Smooth muscle cell (in vitro differentiated cells): ENCODE results near the gene INPP4B. TPM values are rescaled to one million over a fixed set of nuclear protein-coding genes. Genes with fewer than 3 reads are reported as not detected.

Source experiments
- DNase-seq: peaks from one replicate; lab custom pipeline; 2025; ENCODE audit not compliant: unreplicated experiment; lab: John Stamatoyannopoulos, UW
- H2AFZ ChIP-seq: fragments of 200-600 bp; sonication (generic); 2 replicates; pipeline ENCODE4 v1.6.0; 2016; ENCODE audit warnings: antibody characterized with exemption, low read depth, mild to moderate bottlenecking
- H3F3A ChIP-seq: fragments of 200-600 bp; sonication (generic); 2 replicates; pipeline ENCODE4 v1.6.0; 2017; ENCODE audit warnings: antibody characterized with exemption, low read depth
- H3K27ac ChIP-seq: fragments of 200-600 bp; sonication (generic); 2 replicates; pipeline ENCODE4 v1.5.1; 2016; ENCODE audit warnings: low read depth, mild to moderate bottlenecking
- H3K27me3 ChIP-seq: fragments of 200-600 bp; sonication (generic); 2 replicates; pipeline ENCODE4 v1.6.1; 2016; ENCODE audit warnings: low read depth, mild to moderate bottlenecking
- H3K36me3 ChIP-seq: fragments of 200-600 bp; sonication (generic); 2 replicates; pipeline ENCODE4 v1.5.1; 2016; ENCODE audit warnings: low read depth
- H3K4me1 ChIP-seq: fragments of 200-600 bp; sonication (generic); 2 replicates; pipeline ENCODE4 v1.5.1; 2016; ENCODE audit warnings: low read depth
- H3K4me2 ChIP-seq: fragments of 200-600 bp; sonication (generic); 2 replicates; pipeline ENCODE4 v1.6.0; 2016; ENCODE audit warnings: mild to moderate bottlenecking
- H3K4me3 ChIP-seq: fragments of 200-600 bp; sonication (generic); 2 replicates; pipeline ENCODE4 v1.5.1; 2016; ENCODE audit warnings: mild to moderate bottlenecking
- H3K79me2 ChIP-seq: fragments of 200-600 bp; sonication (generic); 2 replicates; pipeline ENCODE4 v1.6.0; 2016; ENCODE audit warnings: low read depth, mild to moderate bottlenecking
- H3K9ac ChIP-seq: fragments of 200-600 bp; sonication (generic); 2 replicates; pipeline ENCODE4 v1.6.0; 2016; ENCODE audit warnings: low read depth
- H3K9me3 ChIP-seq: fragments of 200-600 bp; sonication (generic); replicated peaks from 2 replicates; pipeline ENCODE4 v1.5.1; 2016; ENCODE audit warnings: low read depth
- H4K20me1 ChIP-seq: fragments of 200-600 bp; sonication (generic); 2 replicates; pipeline ENCODE4 v1.6.0; 2016; ENCODE audit warnings: low read depth
- WGBS: methylation state at CpG from one replicate; pipeline ENCODE4 v1.1.7; 2016; ENCODE audit warnings: low lambda C conversion rate; 5-methylcytosine and 5-hydroxymethylcytosine counted together
- polyA plus RNA-seq: library from polyadenylated mRNA; unstranded; fragments of >200 nt; fragmentation: Nextera tagmentation; extraction: Ambion mirVana; gene quantifications from 2 replicates; pipeline ENCODE4 v1.2.1, GENCODE V29; 2016
- total RNA-seq: library from RNA; depleted of rRNA; stranded (reverse); fragments of >200 nt; gene quantifications from 2 replicates; pipeline ENCODE4 v1.2.3, GENCODE V29; 2014
- TF ChIP-seq, protein P1 (sequence below): fragments of 200-600 bp; sonication (generic); IDR thresholded peaks from 2 replicates; pipeline ENCODE4 v1.5.1; 2017; ENCODE audit warnings: borderline replicate concordance, mild to moderate bottlenecking, antibody characterized with exemption; ENCODE audit not compliant: insufficient read depth, poor library complexity, severe bottlenecking

INPP4B gene
- total and polyA plus RNA-seq, 2 experiments from 2014 or later: 2.0 to 10.9 TPM

DNA sequence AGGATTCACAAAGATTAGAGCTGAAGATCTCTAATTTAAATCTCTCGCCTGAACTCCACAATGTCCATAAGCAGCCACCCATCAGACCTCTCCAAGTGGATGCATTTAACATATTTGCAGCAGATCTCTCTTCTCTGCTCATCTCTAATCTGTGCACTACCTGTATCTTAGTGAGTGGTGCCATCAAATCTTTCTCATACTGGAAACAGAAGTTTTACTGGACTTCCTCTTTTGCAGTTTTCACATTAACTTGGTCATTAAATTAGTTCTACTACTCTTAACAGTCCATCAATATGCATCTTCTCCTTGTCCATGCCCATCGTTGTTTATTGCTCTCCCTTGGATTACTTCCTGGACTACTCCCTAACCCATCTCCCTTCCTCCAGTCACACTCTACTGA is 721.2 kb downstream of the INPP4B start:
- no peak for DNase-seq
- no peaks in the 10 kb centered on the region for H3K27me3 ChIP-seq
- TF ChIP-seq, protein P1, sequence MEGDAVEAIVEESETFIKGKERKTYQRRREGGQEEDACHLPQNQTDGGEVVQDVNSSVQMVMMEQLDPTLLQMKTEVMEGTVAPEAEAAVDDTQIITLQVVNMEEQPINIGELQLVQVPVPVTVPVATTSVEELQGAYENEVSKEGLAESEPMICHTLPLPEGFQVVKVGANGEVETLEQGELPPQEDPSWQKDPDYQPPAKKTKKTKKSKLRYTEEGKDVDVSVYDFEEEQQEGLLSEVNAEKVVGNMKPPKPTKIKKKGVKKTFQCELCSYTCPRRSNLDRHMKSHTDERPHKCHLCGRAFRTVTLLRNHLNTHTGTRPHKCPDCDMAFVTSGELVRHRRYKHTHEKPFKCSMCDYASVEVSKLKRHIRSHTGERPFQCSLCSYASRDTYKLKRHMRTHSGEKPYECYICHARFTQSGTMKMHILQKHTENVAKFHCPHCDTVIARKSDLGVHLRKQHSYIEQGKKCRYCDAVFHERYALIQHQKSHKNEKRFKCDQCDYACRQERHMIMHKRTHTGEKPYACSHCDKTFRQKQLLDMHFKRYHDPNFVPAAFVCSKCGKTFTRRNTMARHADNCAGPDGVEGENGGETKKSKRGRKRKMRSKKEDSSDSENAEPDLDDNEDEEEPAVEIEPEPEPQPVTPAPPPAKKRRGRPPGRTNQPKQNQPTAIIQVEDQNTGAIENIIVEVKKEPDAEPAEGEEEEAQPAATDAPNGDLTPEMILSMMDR: no peak
- 88% methylated on average over 2 of the region's 2 CpGs for WGBS
- no peak overlapping the region for H3K27ac ChIP-seq
- no peak overlapping the region for H3K9ac ChIP-seq
- H3K36me3 ChIP-seq: no peaks in the 10 kb centered on the region
- H3K4me2 ChIP-seq: no peak overlapping the region
- no peaks in the 10 kb centered on the region for H3K9me3 ChIP-seq
- H3K79me2 ChIP-seq: no peaks in the 10 kb centered on the region
- no peaks in the 10 kb centered on the region for H3F3A ChIP-seq
- no peak overlapping the region for H3K4me3 ChIP-seq
- H3K4me1 ChIP-seq: no peaks in the 10 kb centered on the region
- H2AFZ ChIP-seq: no peak overlapping the region
- no peaks in the 10 kb centered on the region for H4K20me1 ChIP-seq

- TF ChIP-seq, protein P1: no peak
- 89% methylated on average over 9 of the region's 9 CpGs for WGBS
- Histone ChIP-seq H3K4me2 (no peak overlapping the region), H3K9me3 (no peaks in the 10 kb centered on the region), H2AFZ (no peak overlapping the region), H3K4me3 (no peak overlapping the region), H3K27ac (no peak overlapping the region), H3K4me1 (no peaks in the 10 kb centered on the region), H3K27me3 (no peaks in the 10 kb centered on the region), H3F3A (no peaks in the 10 kb centered on the region), H3K9ac (no peak overlapping the region), H3K79me2 (no peaks in the 10 kb centered on the region), H3K36me3 (no peaks in the 10 kb centered on the region), H4K20me1 (no peaks in the 10 kb centered on the region)
- no peak for DNase-seq
Observed at GRCh38 chr4:142121448-142122350, 724.4 kb downstream of the INPP4B start.

- TF ChIP-seq, protein P1: no peak
- Histone ChIP-seq H3K36me3 (no peaks in the 10 kb centered on the region), H4K20me1 (no peaks in the 10 kb centered on the region), H3K27ac (no peak overlapping the region), H3K79me2 (no peaks in the 10 kb centered on the region), H3K4me3 (no peak overlapping the region), H3K9ac (no peak overlapping the region), H3K27me3 (no peaks in the 10 kb centered on the region), H3K4me1 (no peaks in the 10 kb centered on the region), H3K9me3 (no peaks in the 10 kb centered on the region), H3K4me2 (no peak overlapping the region), H2AFZ (no peak overlapping the region), H3F3A (no peaks in the 10 kb centered on the region)
- DNase-seq: no peak
- WGBS: 100% methylated on average over 1 of the region's 1 CpG
Observed at GRCh38 chr4:142120921-142121320, 725.2 kb downstream of the INPP4B start.
